Right lobe of liver (tissue), 6 donors: ENCODE data around the gene SH3PXD2A. TPM values are rescaled to one million over a fixed set of nuclear protein-coding genes. Genes with fewer than 3 reads are reported as not detected.

ENCODE experiments used
- ATAC-seq, 4 donors: fragments of 200-7000 bp; cut with Tn5 transposase; one replicate each; pipeline ENCODE4 v1.9.1; 2020; ENCODE audit warnings: mild to moderate bottlenecking in 4 of 4, moderate library complexity in 4 of 4
- DNase-seq, 3 donors: peaks; one replicate each; pipeline ENCODE4 v3.0.0-alpha.2; 2020
- H3K27ac ChIP-seq, 3 donors: fragments of 200-600 bp; one replicate each; pipeline ENCODE4 v1.8.0; 2022
- H3K27me3 ChIP-seq, 2 donors: fragments of 200-600 bp; one replicate each; pipeline ENCODE4 v1.8.0; 2022
- H3K36me3 ChIP-seq, 4 donors: fragments of 200-600 bp; sonication (generic) in 1 of 4; one replicate each; pipeline versions ENCODE4 v1.5.1 to v1.8.0; 2017 to 2022; ENCODE audit warnings: control low read depth in 1 of 4
- H3K4me1 ChIP-seq, 4 donors: fragments of 200-600 bp; sonication (generic) in 1 of 4; one replicate each; pipeline versions ENCODE4 v1.5.1 to v1.8.0; 2017 to 2022; ENCODE audit warnings: control low read depth in 1 of 4
- H3K4me3 ChIP-seq, 3 donors: fragments of 200-600 bp; one replicate each; pipeline ENCODE4 v1.8.0; 2022
- H3K9me3 ChIP-seq, 4 donors: fragments of 200-600 bp; sonication (generic) in 1 of 4; one replicate each; pipeline versions ENCODE4 v1.5.1 to v1.8.0; 2017 to 2022; ENCODE audit warnings: control low read depth in 1 of 4
- CTCF ChIP-seq, 4 donors: fragments of 200-600 bp in 3 of 4; fragments of 450-650 bp in 1 of 4; IDR thresholded peaks; one replicate each; pipeline versions ENCODE4 v1.5.1 to v1.8.0; 2016 to 2022; ENCODE audit warnings: antibody characterized with exemption in 4 of 4, mild to moderate bottlenecking in 2 of 4
- POLR2A ChIP-seq: fragments of 450-650 bp; IDR thresholded peaks from one replicate; pipeline ENCODE4 v1.6.1; 2017; ENCODE audit warnings: antibody characterized with exemption, mild to moderate bottlenecking
- WGBS: methylation state at CpG from one replicate; pipeline ENCODE4 v1.1.6; 2018; ENCODE audit warnings: low coverage, low lambda C conversion rate; ENCODE audit not compliant: insufficient coverage; ENCODE audit errors: missing lambda C conversion rate; 5-methylcytosine and 5-hydroxymethylcytosine counted together
- intact Hi-C, 2 donors: fragments of 100-400 bp; cut with DNase I; formaldehyde crosslinking; loops; one replicate each; pipeline versions ENCODE4 v1.11.2 to v1.14.1; 2022
- total RNA-seq, 6 experiments: library from RNA; depleted of rRNA in 2 of 6; stranded (reverse); fragments of >200 nt in 2 of 6; fragmentation: NEBNext Ultra II Directional in 3 of 6; extraction: Animal tissue kit (Norgen Biotek cat#: 25700) in 3 of 6; gene quantifications; one replicate each; pipeline versions ENCODE4 v1.1.0 to v1.2.4, GENCODE V29; 2016 to 2023
- donor health status: DM: no; HTN: yes; CAD: no.
- donor health status: DM: no; HTN: no; CAD: no.
- donor health status: DM: no; HTN: no; CAD: no.
- donor health status: DM: no; HTN: yes; CAD: no.
- donor health status: DM: no; HTN: yes; CAD: no.

The SH3PXD2A gene
- total RNA-seq, 6 experiments from 2014 or later, result 3.0 to 38.3 (median 10.0) TPM

DNA sequence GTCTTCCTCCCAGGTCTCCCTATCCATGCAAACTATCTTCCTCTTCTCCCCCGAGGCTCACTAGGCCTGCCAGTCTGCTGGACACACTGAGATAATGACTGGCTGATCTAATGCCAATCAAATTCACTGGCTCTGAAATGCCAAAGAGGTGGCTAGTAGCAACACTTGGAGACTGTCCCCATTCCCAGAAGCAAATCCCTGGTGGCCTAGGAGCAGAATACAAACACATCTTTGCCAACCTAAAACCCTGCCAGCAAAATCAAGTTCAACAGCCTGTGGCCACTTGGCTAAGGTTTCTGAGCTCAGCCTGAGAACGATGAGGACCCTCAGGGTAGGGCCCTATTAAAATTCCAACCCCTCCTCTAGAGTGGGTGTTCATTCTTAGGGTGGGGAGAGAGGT is 46.6 kb downstream of the SH3PXD2A start:
- peaks cover 0 to 34% (median 14%) of the 10 kb centered on the region in 4 donors for H3K4me1 ChIP-seq
- WGBS, result 24% methylated on average over 2 of the region's 2 CpGs
- H3K36me3 ChIP-seq, result no peaks in the 10 kb centered on the region
- ATAC-seq, result peak in 3 of 4 donors; percentile 47 to 54 (median 48)
- H3K4me3 ChIP-seq, result no peak overlapping the region
- DNase-seq, result peak in 2 of 3 donors; percentile 10 to 62
- H3K27me3 ChIP-seq, result no peaks in the 10 kb centered on the region
- no peaks in the 10 kb centered on the region for H3K9me3 ChIP-seq
- TF ChIP-seq POLR2A, result no peak
- no peak for TF ChIP-seq CTCF (IDR thresholded peaks at IDR 0.05)
- no peak overlapping the region for H3K27ac ChIP-seq
- intact Hi-C loops, result no loop called here

DNA sequence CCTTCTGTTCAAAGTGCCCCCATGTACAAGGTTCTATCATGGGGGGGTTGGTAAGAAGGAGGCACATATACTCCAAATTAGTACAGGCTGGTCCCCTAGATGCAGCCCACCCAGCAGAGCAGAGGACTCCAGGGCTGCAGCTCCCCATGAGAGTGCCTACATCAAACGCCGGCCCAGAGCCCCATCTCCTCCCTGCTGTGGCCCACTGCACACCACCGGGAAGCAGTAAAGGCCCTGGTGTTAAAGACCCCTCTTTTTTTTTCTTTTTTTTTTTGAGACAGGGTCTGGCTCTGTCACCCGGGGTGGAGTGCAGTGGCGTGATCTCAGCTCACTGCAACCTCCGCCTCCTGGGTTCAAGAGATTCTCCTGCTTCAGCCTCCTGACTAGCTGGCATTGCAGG is 47.4 kb downstream of the SH3PXD2A start:
- ATAC-seq (no peak), DNase-seq (peak in 1 of 3 donors; percentile 26)
- no peak overlapping the region for H3K4me3 ChIP-seq
- intact Hi-C loops, result no loop called here
- WGBS, result 92% methylated on average over 3 of the region's 6 CpGs
- H3K36me3 ChIP-seq, result no peaks in the 10 kb centered on the region
- H3K27ac ChIP-seq, result no peak overlapping the region
- H3K9me3 ChIP-seq, result no peaks in the 10 kb centered on the region
- H3K4me1 ChIP-seq, result peaks cover 0 to 30% (median 14%) of the 10 kb centered on the region in 4 donors
- no peaks in the 10 kb centered on the region for H3K27me3 ChIP-seq
- TF ChIP-seq CTCF (IDR thresholded peaks at IDR 0.05) (no peak), POLR2A (no peak)

GRCh38 chr10:103806395-103807187 is 48.8 kb downstream of the SH3PXD2A start:
- Histone ChIP-seq H3K9me3 (no peaks in the 10 kb centered on the region), H3K4me1 (peaks cover 0 to 16% (median 3%) of the 10 kb centered on the region in 4 donors), H3K27ac (no peak overlapping the region), H3K4me3 (no peak overlapping the region), H3K27me3 (no peaks in the 10 kb centered on the region), H3K36me3 (no peaks in the 10 kb centered on the region)
- intact Hi-C loops, result no loop called here
- DNase-seq (peak in 1 of 3 donors; percentile 15), ATAC-seq (no peak)
- TF ChIP-seq POLR2A (no peak), CTCF (IDR thresholded peaks at IDR 0.05) (no peak)
- 81% methylated on average over 5 of the region's 12 CpGs for WGBS

GRCh38 chr10:103805781-103806180 is 49.6 kb downstream of the SH3PXD2A start:
- DNase-seq, result no peak
- no peak for ATAC-seq
- Histone ChIP-seq H3K4me1 (peaks cover 0 to 9% (median 0%) of the 10 kb centered on the region in 4 donors), H3K27me3 (no peaks in the 10 kb centered on the region), H3K27ac (no peak overlapping the region), H3K9me3 (no peaks in the 10 kb centered on the region), H3K4me3 (no peak overlapping the region), H3K36me3 (no peaks in the 10 kb centered on the region)
- TF ChIP-seq CTCF (IDR thresholded peaks at IDR 0.05) (no peak), POLR2A (no peak)
- 88% methylated on average over 5 of the region's 6 CpGs for WGBS
- intact Hi-C loops, result no loop called here
